Liver (tissue), 9 donors: ENCODE data around the gene FLNC. TPM values are rescaled to one million over a fixed set of nuclear protein-coding genes. Genes with fewer than 3 reads are reported as not detected.

Experiments used
- DNase-seq: peaks from one replicate; pipeline ENCODE4 v3.0.0-alpha.2; 2017; ENCODE audit warnings: low spot score
- H3K27ac ChIP-seq, 2 donors: one replicate each; pipeline ENCODE4 v1.7.0; 2013; ENCODE audit warnings: inconsistent platforms in 2 of 2, low read length in 2 of 2, control low read depth in 1 of 2, low read depth in 1 of 2, mild to moderate bottlenecking in 1 of 2
- H3K27me3 ChIP-seq, 4 donors: one replicate each; pipeline versions ENCODE4 v1.6.1 to v1.7.0; 2013; ENCODE audit warnings: low read length in 3 of 4, inconsistent platforms in 1 of 4, mild to moderate bottlenecking in 1 of 4, moderate library complexity in 1 of 4; ENCODE audit not compliant: control insufficient read depth in 4 of 4, insufficient read depth in 4 of 4
- H3K36me3 ChIP-seq, 4 donors: one replicate each; pipeline versions ENCODE4 v1.6.1 to v1.7.0; 2013; ENCODE audit warnings: low read length in 3 of 4, mild to moderate bottlenecking in 3 of 4, low read depth in 1 of 4, moderate library complexity in 1 of 4; ENCODE audit not compliant: control insufficient read depth in 4 of 4, insufficient read depth in 3 of 4
- H3K4me1 ChIP-seq, 4 donors: one replicate each; pipeline versions ENCODE4 v1.6.1 to v1.7.0; 2013; ENCODE audit warnings: low read length in 3 of 4, mild to moderate bottlenecking in 3 of 4, moderate library complexity in 1 of 4; ENCODE audit not compliant: control insufficient read depth in 4 of 4, insufficient read depth in 4 of 4
- H3K4me3 ChIP-seq, 3 donors: one replicate each; pipeline versions ENCODE4 v1.6.1 to v1.7.0; 2013; ENCODE audit warnings: low read length in 3 of 3, control low read depth in 1 of 3, low read depth in 1 of 3, mild to moderate bottlenecking in 1 of 3
- H3K9ac ChIP-seq, 2 donors: one replicate each; pipeline ENCODE4 v1.7.0; 2013; ENCODE audit warnings: low read length in 2 of 2, mild to moderate bottlenecking in 2 of 2, moderate library complexity in 2 of 2, control low read depth in 1 of 2, low read depth in 1 of 2
- H3K9me3 ChIP-seq, 4 donors: one replicate each; pipeline versions ENCODE4 v1.6.1 to v1.7.0; 2013; ENCODE audit warnings: low read length in 3 of 4; ENCODE audit not compliant: control insufficient read depth in 4 of 4
- ATF3 ChIP-seq: IDR thresholded peaks from 2 replicates; pipeline ENCODE4 v1.6.1; 2016; ENCODE audit warnings: antibody characterized with exemption
- CTCF ChIP-seq: fragments of 150-350 bp; IDR thresholded peaks from 2 replicates; pipeline ENCODE4 v1.5.1; 2017; ENCODE audit warnings: improper control_type of control experiment, low read depth, low read length; ENCODE audit not compliant: missing input control
- EGR1 ChIP-seq, 2 donors: IDR thresholded peaks; 2 replicates each; pipeline ENCODE4 v1.6.1; 2016 to 2018; ENCODE audit warnings: antibody characterized with exemption in 2 of 2, low read depth in 2 of 2
- FOXA1 ChIP-seq: IDR thresholded peaks from 2 replicates; pipeline ENCODE4 v1.6.1; 2016; ENCODE audit warnings: antibody characterized with exemption
- FOXA2 ChIP-seq: IDR thresholded peaks from 2 replicates; pipeline ENCODE4 v1.6.1; 2016; ENCODE audit warnings: antibody characterized with exemption
- GABPA ChIP-seq, 2 donors: IDR thresholded peaks in 1 of 2; conservative IDR thresholded peaks in 1 of 2; 2 replicates each; pipeline ENCODE4 v1.6.1; 2016; ENCODE audit warnings: antibody characterized with exemption in 2 of 2, mild to moderate bottlenecking in 1 of 2, moderate library complexity in 1 of 2
- HNF4A ChIP-seq, 2 donors: conservative IDR thresholded peaks; 2 replicates each; pipeline ENCODE4 v1.6.1; 2016; ENCODE audit warnings: antibody characterized with exemption in 2 of 2, mild to moderate bottlenecking in 2 of 2
- HNF4G ChIP-seq: IDR thresholded peaks from 2 replicates; pipeline ENCODE4 v1.6.1; 2016; ENCODE audit warnings: antibody characterized with exemption
- JUND ChIP-seq, 2 donors: IDR thresholded peaks; 2 replicates each; pipeline ENCODE4 v1.6.1; 2016; ENCODE audit warnings: antibody characterized with exemption in 2 of 2
- MAX ChIP-seq: IDR thresholded peaks from 2 replicates; pipeline ENCODE4 v1.6.1; 2016; ENCODE audit warnings: antibody characterized with exemption
- NR2F2 ChIP-seq: IDR thresholded peaks from 2 replicates; pipeline ENCODE4 v1.6.1; 2016; ENCODE audit warnings: antibody characterized with exemption
- RAD21 ChIP-seq, 2 donors: IDR thresholded peaks; 2 replicates each; pipeline ENCODE4 v1.6.1; 2016; ENCODE audit warnings: antibody characterized with exemption in 2 of 2, mild to moderate bottlenecking in 2 of 2
- REST ChIP-seq: IDR thresholded peaks from 2 replicates; pipeline ENCODE4 v1.6.1; 2016; ENCODE audit warnings: antibody characterized with exemption, mild to moderate bottlenecking
- SP1 ChIP-seq: IDR thresholded peaks from 2 replicates; pipeline ENCODE4 v1.6.1; 2018; ENCODE audit warnings: antibody characterized with exemption, mild to moderate bottlenecking
- TAF1 ChIP-seq: conservative IDR thresholded peaks from 2 replicates; pipeline ENCODE4 v1.6.1; 2016; ENCODE audit warnings: antibody characterized with exemption, mild to moderate bottlenecking
- YY1 ChIP-seq: IDR thresholded peaks from 2 replicates; pipeline ENCODE4 v1.6.1; 2016; ENCODE audit warnings: antibody characterized with exemption, mild to moderate bottlenecking
- ZBTB33 ChIP-seq: IDR thresholded peaks from 2 replicates; pipeline ENCODE4 v1.6.1; 2016; ENCODE audit warnings: antibody characterized with exemption
- WGBS: extraction: QIAGEN DNeasy Blood & Tissue Kit; methylation state at CpG from one replicate; pipeline ENCODE4 v1.1.7; 2013; 5-methylcytosine and 5-hydroxymethylcytosine counted together
- polyA plus RNA-seq, 2 donors: library from polyadenylated mRNA; stranded (reverse) in 1 of 2; unstranded in 1 of 2; fragments of 200-250 nt in 1 of 2; fragments of >200 nt in 1 of 2; fragmentation: Nextera tagmentation in 1 of 2; extraction: Ambion mirVana in 1 of 2; gene quantifications; one replicate each; pipeline versions ENCODE4 v1.2.1 to v1.2.3, GENCODE V29; 2013 to 2015
- total RNA-seq, 2 donors: library from RNA; depleted of rRNA; stranded (reverse); fragments of >200 nt; gene quantifications; one replicate each; pipeline ENCODE4 v1.2.3, GENCODE V29; 2014
- donor health status: healthy.
- donor health status: healthy.
- donor health status: healthy.
- donor health status: healthy.
- donor health status: healthy.

FLNC gene
- total and polyA plus RNA-seq, 4 donors, result 0.03 to 2.3 (median 0.53) TPM

- 87% methylated on average over 12 of the region's 12 CpGs for WGBS
- peaks cover 0 to 17% (median 13%) of the 10 kb centered on the region in 4 donors for H3K4me1 ChIP-seq
- no peak overlapping the region for H3K27ac ChIP-seq
- H3K9ac ChIP-seq, result no peak overlapping the region
- H3K9me3 ChIP-seq, result no peaks in the 10 kb centered on the region
- no peak for DNase-seq
- no peaks in the 10 kb centered on the region for H3K27me3 ChIP-seq
- TF ChIP-seq REST (no peak), ATF3 (no peak), ZBTB33 (no peak), JUND (IDR thresholded peaks at IDR 0.05) (no peak), CTCF (no peak), RAD21 (IDR thresholded peaks at IDR 0.05) (no peak), FOXA2 (no peak), TAF1 (no peak), HNF4A (conservative IDR thresholded peaks at IDR 0.05) (no peak), GABPA (IDR thresholded peaks at IDR 0.05 in 1 of 2, conservative IDR thresholded peaks at IDR 0.05 in 1 of 2) (no peak), EGR1 (IDR thresholded peaks at IDR 0.05; ENCODE audit: low read depth in 2 of 2) (no peak), NR2F2 (no peak), MAX (no peak), HNF4G (no peak), SP1 (no peak), YY1 (no peak), FOXA1 (no peak)
- no peaks in the 10 kb centered on the region for H3K36me3 ChIP-seq
- no peak overlapping the region for H3K4me3 ChIP-seq
These were observed 72.8 kb downstream of the FLNC start for GRCh38 chr7:128902761-128903585.
